Vagina (tissue), 2 donors: Measurements from ENCODE around the gene POLD1. TPM values are rescaled to one million over a fixed set of nuclear protein-coding genes. Genes with fewer than 3 reads are reported as not detected.

Source experiments
- DNase-seq, 2 donors: peaks; one replicate each; pipeline ENCODE4 v3.0.0-alpha.2; 2017; ENCODE audit errors: extremely low spot score in 2 of 2
- H3K27ac ChIP-seq: fragments of 200-600 bp; sonication (generic); one replicate; pipeline ENCODE4 v1.5.1; 2019
- H3K27me3 ChIP-seq: fragments of 200-600 bp; sonication (generic); one replicate; pipeline ENCODE4 v1.5.1; 2019
- H3K36me3 ChIP-seq, 2 donors: fragments of 200-600 bp; sonication (generic); one replicate each; pipeline ENCODE4 v1.5.1; 2017 to 2019
- H3K4me1 ChIP-seq: fragments of 200-600 bp; sonication (generic); one replicate; pipeline ENCODE4 v1.5.1; 2019
- H3K4me3 ChIP-seq, 2 donors: fragments of 200-600 bp; sonication (generic); 1 replicate in 1 of 2; 2 replicates in 1 of 2; pipeline ENCODE4 v1.5.1; 2016 to 2019
- H3K9me3 ChIP-seq: fragments of 200-600 bp; sonication (generic); one replicate; pipeline ENCODE4 v1.5.1; 2019
- CTCF ChIP-seq, 3 experiments: fragments of 450-650 bp in 2 of 3; fragments of 200-600 bp in 1 of 3; sonication (generic) in 1 of 3; IDR thresholded peaks; one replicate each; pipeline ENCODE4 v1.5.1; 2017 to 2019; ENCODE audit warnings: antibody characterized with exemption in 3 of 3, mild to moderate bottlenecking in 2 of 3, moderate library complexity in 2 of 3
- POLR2A ChIP-seq, 2 donors: fragments of 450-650 bp; IDR thresholded peaks; one replicate each; pipeline ENCODE4 v1.6.1; 2017; ENCODE audit warnings: antibody characterized with exemption in 2 of 2, mild to moderate bottlenecking in 2 of 2, moderate library complexity in 2 of 2
- POLR2AphosphoS5 ChIP-seq, 2 donors: sonication (generic); formaldehyde crosslinking; IDR thresholded peaks; one replicate each; pipeline ENCODE4 v1.9.0; 2017; ENCODE audit warnings: antibody characterized with exemption in 2 of 2, mild to moderate bottlenecking in 2 of 2, low read depth in 1 of 2; ENCODE audit not compliant: insufficient read depth in 1 of 2
- intact Hi-C: fragments of 100-400 bp; cut with DNase I; formaldehyde crosslinking; loops from one replicate; pipeline ENCODE4 v1.15.1; 2023
- total RNA-seq: library from RNA; depleted of rRNA; stranded (reverse); fragments of >200 nt; gene quantifications from one replicate; pipeline ENCODE4 v1.2.3, GENCODE V29; 2016

POLD1 gene
- total RNA-seq, 1 donor from 2014 or later: 16.7 TPM

DNA sequence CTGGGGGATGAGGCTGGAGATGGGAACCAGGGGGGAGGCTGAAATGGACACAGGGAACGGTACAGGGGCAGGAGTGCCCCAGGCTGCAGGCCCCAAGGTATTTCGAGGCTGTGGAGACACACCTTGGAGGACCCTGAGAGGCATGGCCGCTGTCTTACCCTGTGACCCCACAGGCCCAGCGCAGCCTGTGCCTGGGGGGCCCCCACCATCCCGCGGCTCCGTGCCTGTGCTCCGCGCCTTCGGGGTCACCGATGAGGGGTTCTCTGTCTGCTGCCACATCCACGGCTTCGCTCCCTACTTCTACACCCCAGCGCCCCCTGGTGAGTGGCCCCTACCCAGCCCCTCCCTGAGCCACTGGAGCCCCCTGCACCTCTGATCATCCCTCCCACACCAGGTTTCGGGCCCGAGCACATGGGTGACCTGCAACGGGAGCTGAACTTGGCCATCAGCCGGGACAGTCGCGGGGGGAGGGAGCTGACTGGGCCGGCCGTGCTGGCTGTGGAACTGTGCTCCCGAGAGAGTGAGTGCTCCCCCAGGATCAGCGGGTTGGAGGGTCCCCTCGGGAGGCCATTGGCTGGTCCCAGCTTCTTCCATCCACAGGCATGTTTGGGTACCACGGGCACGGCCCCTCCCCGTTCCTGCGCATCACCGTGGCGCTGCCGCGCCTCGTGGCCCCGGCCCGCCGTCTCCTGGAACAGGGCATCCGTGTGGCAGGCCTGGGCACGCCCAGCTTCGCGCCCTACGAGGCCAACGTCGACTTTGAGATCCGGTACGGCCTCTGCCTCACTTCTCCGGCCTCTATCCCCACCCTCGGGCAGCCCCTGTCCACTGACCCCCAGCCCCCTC is 17.7 kb downstream of the POLD1 start:
- Histone ChIP-seq H3K27me3 (no peaks in the 10 kb centered on the region), H3K4me3 (no peak overlapping the region), H3K9me3 (no peaks in the 10 kb centered on the region), H3K27ac (no peak overlapping the region), H3K4me1 (no peaks in the 10 kb centered on the region), H3K36me3 (peaks cover 0 to 7% of the 10 kb centered on the region in 2 donors)
- intact Hi-C loops: no loop called here
- no peak for DNase-seq
- TF ChIP-seq POLR2A (IDR thresholded peaks at IDR 0.05) (no peak), CTCF (IDR thresholded peaks at IDR 0.05) (no peak), POLR2AphosphoS5 (IDR thresholded peaks at IDR 0.05; ENCODE audit: insufficient read depth in 1 of 2, low read depth in 1 of 2) (no peak)

- TF ChIP-seq CTCF (IDR thresholded peaks at IDR 0.05) (no peak), POLR2AphosphoS5 (IDR thresholded peaks at IDR 0.05; ENCODE audit: insufficient read depth in 1 of 2, low read depth in 1 of 2) (no peak), POLR2A (IDR thresholded peaks at IDR 0.05) (no peak)
- intact Hi-C loops: no loop called here
- Histone ChIP-seq H3K4me1 (no peaks in the 10 kb centered on the region), H3K36me3 (peaks cover 0 to 7% of the 10 kb centered on the region in 2 donors), H3K27me3 (no peaks in the 10 kb centered on the region), H3K4me3 (no peak overlapping the region), H3K9me3 (no peaks in the 10 kb centered on the region), H3K27ac (no peak overlapping the region)
- DNase-seq: no peak
Measured at GRCh38 chr19:50402544-50403301, 18.6 kb downstream of the POLD1 start.

- TF ChIP-seq POLR2A (IDR thresholded peaks at IDR 0.05) (no peak), POLR2AphosphoS5 (IDR thresholded peaks at IDR 0.05; ENCODE audit: insufficient read depth in 1 of 2, low read depth in 1 of 2) (no peak), CTCF (IDR thresholded peaks at IDR 0.05) (no peak)
- DNase-seq: no peak
- H3K4me1 ChIP-seq: no peaks in the 10 kb centered on the region
- peaks cover 0 to 16% of the 10 kb centered on the region in 2 donors for H3K36me3 ChIP-seq
- H3K9me3 ChIP-seq: no peaks in the 10 kb centered on the region
- no peaks in the 10 kb centered on the region for H3K27me3 ChIP-seq
- no peak overlapping the region for H3K4me3 ChIP-seq
- no peak overlapping the region for H3K27ac ChIP-seq
- intact Hi-C loops: no loop called here
Measured at GRCh38 chr19:50406156-50406820, 22.1 kb downstream of the POLD1 start.

DNA sequence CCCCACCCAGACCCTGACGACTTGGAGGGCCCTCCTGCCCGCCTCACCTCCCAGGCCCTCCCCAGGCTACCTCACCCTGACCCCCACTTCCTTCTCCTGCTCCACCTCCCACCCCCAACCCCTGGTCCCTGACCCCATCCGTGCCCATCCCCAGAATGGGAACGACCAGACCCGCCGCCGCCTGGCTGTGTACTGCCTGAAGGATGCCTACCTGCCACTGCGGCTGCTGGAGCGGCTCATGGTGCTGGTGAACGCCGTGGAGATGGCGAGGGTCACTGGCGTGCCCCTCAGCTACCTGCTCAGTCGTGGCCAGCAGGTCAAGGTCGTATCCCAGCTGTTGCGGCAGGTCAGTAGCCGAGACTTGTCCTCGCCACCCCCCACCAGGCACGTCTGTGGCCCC is 22.7 kb downstream of the POLD1 start:
- intact Hi-C loops: no loop called here
- peaks cover 0 to 16% of the 10 kb centered on the region in 2 donors for H3K36me3 ChIP-seq

More for the DNA sequence above, 22.7 kb downstream of the POLD1 start:
- Histone ChIP-seq H3K4me3 (no peak overlapping the region), H3K27me3 (no peaks in the 10 kb centered on the region), H3K4me1 (no peaks in the 10 kb centered on the region), H3K9me3 (no peaks in the 10 kb centered on the region), H3K27ac (no peak overlapping the region)
- no peak for TF ChIP-seq POLR2AphosphoS5 (IDR thresholded peaks at IDR 0.05; ENCODE audit: insufficient read depth in 1 of 2, low read depth in 1 of 2)
- no peak for TF ChIP-seq POLR2A (IDR thresholded peaks at IDR 0.05)
- TF ChIP-seq CTCF (IDR thresholded peaks at IDR 0.05): no peak
- no peak for DNase-seq
